Measurements from ENCODE around the gene U2AF2.
A peak's percentile ranks its signal among the peaks of the same experiment; 100 is the strongest.

Gene U2AF2

DNA sequence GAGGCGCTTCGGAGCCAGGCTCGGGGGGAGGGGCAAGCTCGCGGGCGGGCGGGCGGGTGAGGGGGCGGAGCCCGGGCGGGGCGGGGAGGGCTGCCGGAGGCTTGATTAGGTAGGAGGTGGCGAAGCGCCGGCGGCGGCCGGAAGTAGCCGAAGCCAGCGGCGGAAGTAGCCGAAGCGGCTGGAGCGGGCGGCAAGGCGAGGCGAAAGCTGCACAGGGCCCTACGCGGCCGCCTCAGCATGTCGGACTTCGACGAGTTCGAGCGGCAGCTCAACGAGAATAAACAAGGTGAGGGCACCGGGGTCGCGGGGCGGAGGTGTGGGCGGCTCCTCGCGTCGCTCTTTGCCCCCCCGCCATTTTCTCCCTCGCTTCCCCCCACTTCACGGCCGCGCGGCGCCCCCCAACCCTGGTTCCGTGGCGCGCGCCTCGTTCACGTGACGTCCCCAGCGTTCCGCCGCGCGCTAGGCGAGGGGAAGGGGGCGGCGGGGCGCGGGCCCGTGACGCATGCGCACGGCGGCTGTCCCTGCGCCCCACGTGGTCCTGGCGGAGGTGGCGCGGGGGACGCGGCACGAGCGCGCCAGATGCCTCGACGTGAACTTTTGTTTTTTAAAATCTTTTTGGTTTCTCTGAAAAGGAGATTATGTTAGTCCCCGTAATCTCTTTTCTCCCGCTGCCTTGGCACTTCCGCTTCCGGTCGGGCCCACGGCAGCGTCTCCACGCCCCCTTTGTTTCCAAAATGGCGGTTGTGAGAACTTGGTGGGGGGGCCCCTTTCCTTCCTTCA, at the start of gene U2AF2:
Gene U2AF2, plus strand, starts transcription at position 168 of the 780 bp plus-strand sequence. Its CDS starts 70 bp downstream, at position 238.
- peak; percentile 97 for DNase-seq

DNA sequence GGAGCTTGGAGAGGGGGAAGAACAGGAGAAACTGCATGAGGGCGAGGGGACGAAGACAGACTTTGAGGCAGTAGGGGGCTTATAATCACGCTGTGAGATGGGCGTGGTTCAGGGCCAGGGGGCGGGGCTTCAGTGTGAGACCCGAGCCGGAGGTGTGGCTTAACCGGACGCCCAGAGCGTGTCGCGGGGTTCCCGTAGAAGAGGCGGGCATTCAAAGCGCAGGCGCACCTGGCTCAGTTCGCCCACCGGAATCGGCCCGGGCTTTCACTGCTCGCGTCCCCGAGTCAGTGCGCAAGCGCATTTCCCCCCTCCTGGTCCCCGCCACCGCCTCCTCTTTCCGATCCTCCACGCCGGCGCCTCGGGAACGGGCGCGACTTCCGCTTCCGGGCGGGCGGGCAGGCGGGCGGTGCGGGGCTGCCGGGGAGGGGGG, 49.6 kb upstream of the U2AF2 start:
- DNase-seq, result peak; percentile 99

- peak; percentile 82 for DNase-seq
Measured at GRCh38 chr19:55605637-55606470, 49.0 kb upstream of the U2AF2 start, which contains the start of gene ZNF865. Gene ZNF865, plus strand, starts transcription at chr19:55605647. Its CDS starts 7,972 bp downstream, at chr19:55613619.

- no peak for DNase-seq
Measured at GRCh38 chr19:55606471-55606787, 48.4 kb upstream of the U2AF2 start.

DNA sequence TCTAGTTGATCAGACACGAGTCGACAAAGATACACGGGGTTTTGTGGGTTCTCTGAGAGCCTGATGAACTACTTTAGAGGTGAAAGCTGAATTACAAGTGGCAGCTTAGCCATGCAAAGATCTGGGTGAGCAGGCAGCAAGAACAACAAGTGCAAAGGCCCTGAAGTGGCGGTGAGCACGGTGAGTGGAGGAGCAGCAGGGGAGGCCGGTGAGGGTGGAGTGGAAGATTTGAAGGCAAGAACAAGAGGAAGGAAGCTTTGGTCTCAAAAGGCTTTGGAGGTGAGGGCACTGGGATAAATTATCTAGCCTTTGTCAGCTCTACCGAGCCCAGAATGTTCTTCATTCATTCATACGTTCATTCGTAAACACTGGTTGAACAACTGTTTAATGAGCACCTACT, 48.0 kb upstream of the U2AF2 start:
- no peak for DNase-seq

DNA sequence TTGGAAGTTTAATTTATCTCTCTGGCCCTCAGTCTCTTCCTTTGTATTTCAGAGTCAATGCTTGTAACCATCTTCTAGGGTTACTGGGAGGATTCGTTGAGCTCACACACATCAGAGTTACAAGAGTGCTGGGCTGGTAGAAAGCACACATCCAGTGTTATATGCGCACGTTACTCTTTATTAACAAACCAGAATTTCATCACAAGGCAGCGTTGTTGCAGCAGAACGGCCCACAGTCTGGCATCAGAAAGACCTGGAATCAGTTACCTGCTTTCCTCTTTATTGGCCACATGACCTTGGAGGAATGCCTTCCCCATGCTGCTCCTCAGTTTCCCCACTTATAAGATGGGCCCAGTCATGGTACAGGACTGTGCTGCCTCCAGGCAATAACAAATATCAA, 45.5 kb upstream of the U2AF2 start:
- DNase-seq, result no peak

DNA sequence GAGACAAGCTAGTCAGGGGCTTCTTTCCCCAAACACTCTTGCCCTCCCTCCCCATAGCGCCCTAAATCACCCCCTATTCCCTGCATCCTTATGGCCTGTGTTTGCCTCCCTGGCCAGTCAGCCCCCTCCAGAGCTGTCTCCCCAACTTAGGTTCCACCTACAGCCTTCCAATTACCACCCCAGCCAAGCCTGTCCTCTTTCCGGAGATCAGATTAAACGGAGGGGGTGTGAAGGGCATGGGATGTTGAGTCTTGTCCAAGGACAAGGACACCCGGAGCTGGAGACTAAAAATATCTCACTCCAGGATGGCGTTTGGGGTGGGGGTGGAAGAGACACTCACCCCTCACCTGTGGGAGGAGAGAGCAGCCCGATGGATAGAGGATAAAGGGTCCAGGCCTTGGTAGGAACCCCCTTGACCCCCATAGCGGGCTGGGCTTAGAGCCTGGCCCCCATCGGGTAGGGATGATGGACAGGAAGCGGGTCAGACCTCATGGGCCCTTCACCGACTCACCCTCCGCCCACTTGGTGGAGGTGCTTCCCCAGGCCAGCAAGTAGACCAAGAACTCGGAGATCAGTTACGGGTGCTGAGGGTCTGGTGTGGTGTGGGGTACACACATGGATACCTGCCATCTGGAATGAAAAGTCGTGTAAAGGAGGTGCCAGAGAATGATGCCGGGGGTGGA, 43.4 kb upstream of the U2AF2 start:
- no peak for DNase-seq

DNA sequence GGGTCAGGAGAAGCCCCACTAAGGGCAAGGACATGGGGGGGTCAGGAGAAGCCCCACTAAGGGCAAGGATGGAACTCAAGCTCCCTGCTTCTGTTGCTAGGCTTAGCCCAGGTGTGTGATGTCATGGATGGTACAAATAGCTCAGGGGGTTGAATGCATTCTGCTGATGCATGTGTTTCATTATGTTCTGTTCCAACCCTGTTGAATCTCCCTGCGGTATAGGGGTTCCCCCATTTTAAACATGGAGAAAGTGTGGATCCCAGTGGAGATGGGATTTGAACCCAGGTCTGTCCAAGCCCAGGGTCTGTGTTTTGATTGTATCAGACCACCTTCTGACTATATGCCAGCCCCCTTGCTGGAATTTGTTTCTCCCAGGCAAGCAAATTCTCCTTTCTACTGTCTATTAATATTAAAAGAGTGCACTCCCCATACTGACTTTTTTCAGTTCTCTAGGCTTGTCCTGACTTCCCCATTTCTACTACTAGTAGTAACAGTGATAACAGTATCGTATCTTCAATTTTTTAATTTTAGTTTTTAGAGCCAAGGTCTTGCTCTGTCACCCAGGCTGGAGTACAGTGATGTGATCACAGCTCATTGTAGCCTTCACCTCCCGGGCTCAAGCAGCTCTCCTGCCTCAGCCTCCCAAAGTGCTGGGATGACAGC, 42.7 kb upstream of the U2AF2 start:
- DNase-seq, result no peak

GRCh38 chr19:55613396-55613795, 41.4 kb upstream of the U2AF2 start:
- no peak for DNase-seq

GRCh38 chr19:55613930-55614710, 40.7 kb upstream of the U2AF2 start:
- DNase-seq, result no peak

- DNase-seq, result no peak
Measured at GRCh38 chr19:55614711-55615542, 39.9 kb upstream of the U2AF2 start.

DNA sequence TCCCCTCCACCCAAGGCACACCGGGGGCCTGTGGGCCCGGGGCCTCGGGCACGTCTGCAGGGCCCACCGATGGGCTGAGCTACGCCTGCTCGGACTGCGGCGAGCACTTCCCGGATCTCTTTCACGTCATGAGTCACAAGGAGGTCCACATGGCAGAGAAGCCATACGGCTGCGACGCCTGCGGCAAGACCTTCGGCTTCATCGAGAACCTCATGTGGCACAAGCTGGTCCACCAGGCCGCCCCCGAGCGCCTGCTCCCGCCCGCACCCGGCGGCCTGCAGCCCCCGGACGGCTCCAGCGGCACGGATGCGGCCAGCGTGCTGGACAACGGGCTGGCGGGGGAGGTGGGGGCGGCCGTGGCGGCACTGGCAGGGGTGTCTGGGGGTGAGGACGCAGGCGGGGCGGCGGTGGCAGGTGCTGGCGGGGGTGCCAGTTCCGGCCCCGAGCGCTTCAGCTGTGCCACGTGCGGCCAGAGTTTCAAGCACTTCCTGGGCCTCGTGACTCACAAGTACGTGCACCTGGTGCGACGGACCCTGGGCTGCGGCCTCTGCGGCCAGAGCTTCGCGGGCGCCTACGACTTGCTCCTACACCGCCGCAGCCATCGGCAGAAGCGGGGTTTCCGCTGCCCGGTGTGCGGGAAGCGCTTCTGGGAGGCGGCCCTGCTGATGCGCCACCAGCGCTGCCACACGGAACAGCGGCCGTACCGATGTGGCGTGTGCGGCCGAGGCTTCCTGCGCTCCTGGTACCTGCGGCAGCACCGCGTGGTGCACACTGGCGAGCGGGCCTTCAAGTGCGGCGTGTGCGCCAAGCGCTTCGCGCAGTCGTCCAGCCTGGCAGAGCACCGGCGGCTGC, 39.1 kb upstream of the U2AF2 start:
- DNase-seq, result no peak

- DNase-seq, result no peak
Measured at GRCh38 chr19:55616395-55616875, 38.4 kb upstream of the U2AF2 start.

- DNase-seq, result no peak
Measured at GRCh38 chr19:55617426-55617825, 37.4 kb upstream of the U2AF2 start.

- DNase-seq, result no peak
Measured at GRCh38 chr19:55618426-55618825, 36.4 kb upstream of the U2AF2 start.

- DNase-seq, result no peak
Measured at GRCh38 chr19:55619286-55619685, 35.5 kb upstream of the U2AF2 start.

DNA sequence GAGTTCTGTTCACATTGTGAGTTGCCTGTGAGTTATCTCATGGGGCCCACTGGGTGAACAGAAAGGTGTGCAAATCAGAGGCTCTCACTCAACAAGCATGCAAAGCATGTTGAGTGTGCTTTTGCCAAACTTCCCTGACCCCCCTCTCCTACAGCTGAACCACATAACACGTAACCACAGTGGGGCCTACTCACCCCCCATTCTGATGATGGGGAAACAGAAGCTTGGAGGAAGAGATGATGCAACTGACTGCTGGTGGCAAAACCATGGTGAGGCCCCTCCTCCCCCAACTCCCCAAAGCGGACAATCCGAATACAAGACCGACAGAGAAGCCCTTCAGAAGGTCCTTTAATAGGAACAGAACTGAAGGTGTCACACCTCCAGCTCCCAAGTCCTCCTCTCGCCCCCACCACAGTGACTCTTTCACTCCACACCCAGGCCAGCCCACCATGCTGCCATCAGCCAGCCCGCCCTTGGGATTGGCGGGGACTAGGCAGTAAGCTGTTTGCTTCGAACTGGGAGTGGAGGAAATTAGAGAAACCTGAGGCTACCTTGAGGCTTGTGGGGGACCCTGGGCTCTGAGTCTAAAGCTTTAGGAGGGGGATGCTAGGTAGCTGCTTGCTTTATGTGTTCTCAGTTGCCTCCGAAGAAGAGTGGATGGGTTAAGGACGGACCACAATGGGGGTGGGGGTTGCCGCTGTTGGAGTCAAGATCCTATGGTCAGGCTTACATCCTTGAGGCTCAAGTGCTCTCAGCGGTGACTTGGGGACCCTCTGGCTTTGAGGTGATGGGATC, 34.2 kb upstream of the U2AF2 start:
- no peak for DNase-seq

DNA sequence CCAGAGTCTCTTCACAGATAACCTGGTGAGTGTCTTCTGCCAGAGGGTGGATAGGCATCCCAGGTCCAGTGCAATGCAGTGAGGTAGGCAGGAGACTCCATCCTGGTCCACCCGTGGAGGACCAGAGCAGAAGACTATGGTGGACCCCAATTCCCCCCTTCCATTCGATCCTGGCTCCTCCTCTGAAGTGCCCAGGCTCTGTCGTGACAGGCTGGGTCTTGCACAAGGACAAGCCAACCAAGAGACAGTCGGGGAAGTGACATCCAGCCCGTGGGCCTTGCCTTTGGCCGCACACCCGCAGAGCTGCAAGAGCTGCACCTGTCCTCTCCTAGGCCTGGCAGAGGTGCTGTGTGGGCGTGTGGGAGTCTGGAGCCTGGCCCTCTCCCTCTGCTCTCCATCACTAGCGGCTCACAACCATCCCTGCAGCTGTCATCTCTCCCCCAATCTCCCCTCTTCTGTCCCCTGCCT, 33.6 kb upstream of the U2AF2 start:
- no peak for DNase-seq

DNA sequence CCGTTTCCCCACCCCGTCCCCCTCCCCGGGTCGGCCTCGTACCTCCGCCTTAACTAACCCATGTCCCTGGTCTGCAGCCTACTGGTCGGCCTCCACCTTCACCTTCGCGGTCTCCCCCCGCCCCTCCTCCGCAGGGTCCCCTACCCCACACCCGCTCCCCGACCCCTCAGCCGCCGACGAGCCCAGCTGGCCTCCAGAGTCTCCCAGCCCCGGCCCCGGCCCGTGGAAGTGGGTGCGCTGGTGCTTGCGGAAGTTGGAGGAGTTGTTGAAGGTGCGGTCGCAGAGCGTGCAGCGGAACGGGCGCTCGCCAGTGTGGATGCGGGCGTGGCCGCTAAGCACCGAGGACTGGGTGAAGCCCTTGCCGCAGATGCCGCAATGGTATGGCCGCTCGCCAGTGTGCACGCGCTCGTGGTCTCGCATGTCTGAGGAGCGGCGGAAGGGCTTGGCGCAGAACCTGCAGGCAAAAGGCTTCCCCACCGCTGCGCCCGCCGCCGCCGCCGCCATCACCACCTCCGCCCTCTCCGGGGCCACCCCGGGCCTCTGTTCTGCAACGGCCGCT, 33.1 kb upstream of the U2AF2 start:
- DNase-seq, result no peak

All from NCI-H1436 (cell line).